K562 treated with DMSO at 1 percent for 12 hours (cell line): ENCODE measurements around the gene TGIF1. TPM values are rescaled to one million over a fixed set of nuclear protein-coding genes. Genes with fewer than 3 reads are reported as not detected.

Experiments used
- total RNA-seq: library from RNA; unstranded; fragments of 300-600 nt; gene quantifications from 2 replicates; pipeline ENCODE4 v1.2.3, GENCODE V29; 2022; ENCODE audit not compliant: insufficient read depth

Gene TGIF1
- 19.4 and 41.5 TPM in 2 replicates for total RNA-seq

GRCh38 chr18:3450012-3450798, at the start of gene TGIF1:
Gene TGIF1, plus strand, starts transcription at chr18:3450172. Its CDS starts 318 bp downstream, at chr18:3450490.

Other genes with a start within 250 kb of the TGIF1 start
- gene MYOM1, start 230.2 kb upstream of the TGIF1 start, total RNA-seq, result 0.55 and 1.6 TPM in 2 replicates
- gene MYL12A, start 202.4 kb upstream of the TGIF1 start, total RNA-seq, result 375 and 438 TPM in 2 replicates
- 290 and 303 TPM in 2 replicates for gene MYL12B, start 188.0 kb upstream of the TGIF1 start, total RNA-seq